ENCODE results near the gene ZC3H10. TPM values are rescaled to one million over a fixed set of nuclear protein-coding genes. Genes with fewer than 3 reads are reported as not detected.

Gene ZC3H10
- total RNA-seq, 1 donor from 2014 or later: 1.8 TPM

DNA sequence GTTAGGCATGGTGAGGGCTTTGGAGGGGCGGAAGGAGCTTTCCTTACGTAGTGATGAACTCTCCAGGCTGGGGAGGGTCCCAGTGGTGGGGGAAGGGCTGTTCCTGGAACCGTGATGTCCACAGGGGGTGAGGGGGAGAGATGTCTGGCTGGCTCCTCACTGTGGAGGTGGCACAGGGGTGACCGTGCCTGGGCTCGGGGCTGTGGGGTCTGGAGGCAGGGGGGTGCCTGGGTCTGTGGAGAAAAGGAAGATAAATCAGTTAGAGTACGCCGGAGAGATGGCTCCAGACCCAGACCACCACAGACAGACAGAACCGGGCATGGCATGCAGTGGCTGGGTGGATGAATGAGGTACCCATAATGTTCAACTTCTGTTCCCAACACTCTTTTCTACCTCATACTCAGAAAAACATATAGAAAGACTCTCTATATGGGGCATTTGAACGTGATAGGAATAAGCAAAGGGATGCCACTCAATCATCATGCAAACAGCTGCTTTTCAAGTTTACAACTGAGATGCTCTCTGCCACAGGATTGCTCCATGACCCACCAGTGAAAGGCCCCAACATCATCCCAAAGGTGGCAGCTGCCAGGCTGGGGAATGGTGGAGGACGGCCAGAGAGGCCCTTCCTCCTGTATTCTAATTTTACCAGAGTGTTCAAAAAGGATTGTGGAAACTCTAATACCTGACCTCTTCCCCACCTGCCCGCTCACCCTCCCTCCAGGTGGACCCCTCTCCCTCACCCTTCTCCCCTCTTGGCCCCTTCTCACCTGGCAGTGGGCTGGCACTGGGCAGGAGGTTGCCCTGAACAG is 45.7 kb downstream of the ZC3H10 start:
- no peak for DNase-seq (ENCODE audit: low read depth)
- TF ChIP-seq, protein P1, sequence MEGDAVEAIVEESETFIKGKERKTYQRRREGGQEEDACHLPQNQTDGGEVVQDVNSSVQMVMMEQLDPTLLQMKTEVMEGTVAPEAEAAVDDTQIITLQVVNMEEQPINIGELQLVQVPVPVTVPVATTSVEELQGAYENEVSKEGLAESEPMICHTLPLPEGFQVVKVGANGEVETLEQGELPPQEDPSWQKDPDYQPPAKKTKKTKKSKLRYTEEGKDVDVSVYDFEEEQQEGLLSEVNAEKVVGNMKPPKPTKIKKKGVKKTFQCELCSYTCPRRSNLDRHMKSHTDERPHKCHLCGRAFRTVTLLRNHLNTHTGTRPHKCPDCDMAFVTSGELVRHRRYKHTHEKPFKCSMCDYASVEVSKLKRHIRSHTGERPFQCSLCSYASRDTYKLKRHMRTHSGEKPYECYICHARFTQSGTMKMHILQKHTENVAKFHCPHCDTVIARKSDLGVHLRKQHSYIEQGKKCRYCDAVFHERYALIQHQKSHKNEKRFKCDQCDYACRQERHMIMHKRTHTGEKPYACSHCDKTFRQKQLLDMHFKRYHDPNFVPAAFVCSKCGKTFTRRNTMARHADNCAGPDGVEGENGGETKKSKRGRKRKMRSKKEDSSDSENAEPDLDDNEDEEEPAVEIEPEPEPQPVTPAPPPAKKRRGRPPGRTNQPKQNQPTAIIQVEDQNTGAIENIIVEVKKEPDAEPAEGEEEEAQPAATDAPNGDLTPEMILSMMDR (conservative IDR thresholded peaks at IDR 0.05; ENCODE audit: low read depth, low read length): no peak
- no peak overlapping the region for H3K4me3 ChIP-seq (ENCODE audit: low read depth, low read length)

DNA sequence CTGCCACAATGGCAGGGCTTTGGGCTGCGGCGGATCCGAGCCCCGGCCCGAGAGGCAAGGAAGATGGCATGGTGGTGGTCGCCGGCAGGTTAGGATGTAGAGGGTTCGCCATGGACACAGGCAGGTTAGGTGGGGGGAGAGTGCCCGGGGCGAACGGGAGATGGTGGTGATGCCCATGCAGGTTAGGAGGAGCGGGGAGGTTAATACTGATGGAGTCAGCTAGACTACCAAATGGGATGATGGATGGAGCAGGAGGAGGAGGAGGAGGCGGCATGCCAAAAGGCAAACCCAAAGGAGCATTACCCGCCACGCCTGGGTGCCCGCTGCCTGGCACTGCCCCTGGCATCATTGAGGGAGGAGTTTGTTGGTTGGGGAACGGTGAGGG is 46.3 kb downstream of the ZC3H10 start:
- TF ChIP-seq, protein P1 (conservative IDR thresholded peaks at IDR 0.05; ENCODE audit: low read depth, low read length): no peak
- H3K4me3 ChIP-seq (ENCODE audit: low read depth, low read length): no peak overlapping the region
- no peak for DNase-seq (ENCODE audit: low read depth)

DNA sequence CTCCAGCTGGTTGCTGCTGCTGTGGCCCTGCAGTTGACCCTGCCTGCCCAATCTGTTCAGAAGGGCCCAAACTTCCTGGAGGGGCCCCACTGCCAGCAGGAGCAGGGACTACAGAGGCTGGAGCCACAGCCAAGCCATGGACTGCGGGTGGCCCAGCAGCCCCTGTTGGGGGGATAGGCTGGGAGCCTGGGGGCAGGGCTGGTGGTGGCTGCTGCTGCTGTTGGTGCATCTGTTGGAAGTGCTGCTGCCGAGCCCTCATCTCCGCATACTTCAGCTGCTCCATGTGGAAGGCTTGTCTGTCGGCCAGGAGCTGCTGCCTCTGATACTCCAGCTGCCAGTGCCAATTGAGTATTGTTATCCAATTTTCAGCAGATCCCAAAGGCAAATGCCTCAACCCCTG is 47.3 kb downstream of the ZC3H10 start:
- no peak overlapping the region for H3K4me3 ChIP-seq (ENCODE audit: low read depth, low read length)
- TF ChIP-seq, protein P1 (conservative IDR thresholded peaks at IDR 0.05; ENCODE audit: low read depth, low read length): no peak
- DNase-seq (ENCODE audit: low read depth): no peak

DNA sequence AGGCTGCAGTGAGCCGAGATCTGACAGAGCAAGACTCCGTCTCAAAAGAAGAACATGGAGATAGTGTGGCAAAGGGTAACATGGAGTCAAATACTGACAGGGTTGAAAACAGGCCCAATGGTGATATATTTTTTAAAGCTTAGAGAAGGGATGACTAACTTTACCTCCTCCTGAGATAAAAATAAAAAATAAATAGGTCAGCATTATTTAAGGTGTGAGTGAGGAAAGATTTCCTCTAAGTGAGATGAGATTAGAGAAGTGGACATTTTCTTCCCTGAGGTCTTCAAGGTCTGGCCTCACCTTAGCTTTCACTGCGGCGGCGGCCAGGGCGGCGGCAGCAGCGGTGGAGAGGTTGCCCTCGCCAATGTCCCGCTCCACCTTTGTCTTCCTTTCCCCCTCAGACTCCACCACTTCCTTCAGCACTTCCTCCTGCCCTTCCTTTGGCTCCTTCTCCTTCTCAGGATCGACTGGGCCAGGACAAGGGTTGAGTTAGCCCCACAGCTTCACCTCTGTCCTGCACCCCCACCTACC is 51.2 kb downstream of the ZC3H10 start:
- no peak overlapping the region for H3K4me3 ChIP-seq (ENCODE audit: low read depth, low read length)
- no peak for DNase-seq (ENCODE audit: low read depth)
- TF ChIP-seq, protein P1 (conservative IDR thresholded peaks at IDR 0.05; ENCODE audit: low read depth, low read length): no peak

DNA sequence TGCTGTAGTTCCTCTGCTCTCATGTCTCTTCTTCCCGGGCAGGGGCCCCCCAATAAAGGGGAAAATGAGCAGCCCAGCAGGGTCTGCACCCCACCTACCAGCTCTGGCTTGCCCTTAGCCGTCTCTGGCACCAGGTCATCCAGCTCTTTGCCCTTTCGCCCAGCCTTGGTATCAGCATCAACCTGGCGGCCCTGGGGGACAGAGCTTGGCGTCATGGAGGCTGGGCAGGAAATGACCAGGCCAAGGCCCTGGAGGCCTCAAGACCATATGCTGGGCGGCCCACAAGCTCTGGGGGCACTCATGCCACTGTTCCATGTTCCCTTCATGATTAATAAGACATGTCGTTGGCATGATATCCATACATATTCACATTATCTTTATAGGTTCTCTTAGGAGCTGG is 54.8 kb downstream of the ZC3H10 start:
- TF ChIP-seq, protein P1 (conservative IDR thresholded peaks at IDR 0.05; ENCODE audit: low read depth, low read length): no peak
- DNase-seq (ENCODE audit: low read depth): no peak
- no peak overlapping the region for H3K4me3 ChIP-seq (ENCODE audit: low read depth, low read length)

Other genes with a start within 250 kb of the ZC3H10 start
- 49.2 and 56.0 TPM in 2 replicates for gene PYM1, start 190.4 kb upstream of the ZC3H10 start, total RNA-seq
- gene DGKA, start 187.1 kb upstream of the ZC3H10 start, total RNA-seq: 44.3 and 272 TPM in 2 replicates
- 1.4 and 3.7 TPM in 2 replicates for gene PMEL, start 152.2 kb upstream of the ZC3H10 start, total RNA-seq
- gene CDK2, start 151.4 kb upstream of the ZC3H10 start, total RNA-seq: 62.0 and 81.2 TPM in 2 replicates
- 50.1 and 61.5 TPM in 2 replicates for gene RAB5B, start 144.2 kb upstream of the ZC3H10 start, total RNA-seq
- gene SUOX, start 121.0 kb upstream of the ZC3H10 start, total RNA-seq: 12.9 and 15.7 TPM in 2 replicates
- gene IKZF4, start 97.2 kb upstream of the ZC3H10 start, total RNA-seq: 0.94 and 3.1 TPM in 2 replicates
- gene RPS26, start 76.3 kb upstream of the ZC3H10 start, total RNA-seq: 3,534 and 3,636 TPM in 2 replicates
- gene ERBB3, start 38.1 kb upstream of the ZC3H10 start, total RNA-seq: 14.3 and 24.2 TPM in 2 replicates
- 230 and 332 TPM in 2 replicates for gene PA2G4, start 13.7 kb upstream of the ZC3H10 start, total RNA-seq
- gene RPL41, start 1.6 kb upstream of the ZC3H10 start, total RNA-seq: 3,901 and 5,792 TPM in 2 replicates
- gene ESYT1, start 10.0 kb downstream of the ZC3H10 start, total RNA-seq: 384 and 464 TPM in 2 replicates
- gene MYL6B, start 34.3 kb downstream of the ZC3H10 start, total RNA-seq: 119 and 133 TPM in 2 replicates
- 3,822 and 3,955 TPM in 2 replicates for gene MYL6, start 40.1 kb downstream of the ZC3H10 start, total RNA-seq
- 34.9 and 43.9 TPM in 2 replicates for gene SMARCC2, start 71.2 kb downstream of the ZC3H10 start, total RNA-seq
- gene RNF41, start 103.7 kb downstream of the ZC3H10 start, total RNA-seq: 25.1 and 48.4 TPM in 2 replicates
- gene NABP2, start 106.1 kb downstream of the ZC3H10 start, total RNA-seq: 22.7 and 60.8 TPM in 2 replicates
- gene SLC39A5, start 111.8 kb downstream of the ZC3H10 start, total RNA-seq: not detected in 2 replicates
- gene ANKRD52, start 140.1 kb downstream of the ZC3H10 start, total RNA-seq: 29.6 and 31.3 TPM in 2 replicates
- gene COQ10A, start 148.7 kb downstream of the ZC3H10 start, total RNA-seq: 10.9 and 18.8 TPM in 2 replicates
- 133 and 174 TPM in 2 replicates for gene CS, start 182.1 kb downstream of the ZC3H10 start, total RNA-seq
- gene CNPY2, start 197.7 kb downstream of the ZC3H10 start, total RNA-seq: 141 and 155 TPM in 2 replicates
- 12.1 and 15.0 TPM in 2 replicates for gene PAN2, start 215.7 kb downstream of the ZC3H10 start, total RNA-seq
- 13.4 and 26.1 TPM in 2 replicates for gene IL23A, start 220.6 kb downstream of the ZC3H10 start, total RNA-seq
- gene STAT2, start 241.8 kb downstream of the ZC3H10 start, total RNA-seq: 39.2 and 48.2 TPM in 2 replicates
- gene APOF, start 244.6 kb downstream of the ZC3H10 start, total RNA-seq: not detected in 2 replicates

All from epithelial cell of proximal tubule (primary cell).